Measurements from ENCODE around the gene OTUD7B.

Gene OTUD7B

GRCh38 chr1:149929856-149930255, 80.7 kb downstream of the OTUD7B start:
- ChIA-PET CTCF (interaction anchor here (0.6 to 0.9 kb wide), 2 partner anchors 236 to 257 kb away, joined by 3 read pairs; no protein-coding TSS in a partner anchor), POLR2A (interaction anchor here (2.5 to 2.8 kb wide), 2 partner anchors 9 to 43 kb away, joined by 19 to 30 read pairs; a partner anchor contains a TSS)
- Histone ChIP-seq H3K27ac (ENCODE audit: extremely low read depth, low read depth, low read length) (no peak overlapping the region), H3K9me3 (ENCODE audit: control insufficient read depth, insufficient read depth, low read depth, low read length) (no peaks in the 10 kb centered on the region), H3K4me3 (ENCODE audit: low read depth, low read length) (no peak overlapping the region), H3K4me1 (ENCODE audit: control insufficient read depth, insufficient read depth, low read length) (0 out of 2 replicates have a peak, but pooled peaks cover 2% of the 10 kb centered on the region), H3K36me3 (ENCODE audit: control insufficient read depth in 2 of 2, insufficient read depth in 1 of 2, low read length in 2 of 2) (peaks cover 16 to 66% of the 10 kb centered on the region in 2 experiments)
- no peak for TF ChIP-seq ZNF792 (tag by site-specific recombination; IDR thresholded peaks at IDR 0.05)
- TF ChIP-seq TSHZ1 (tag by site-specific recombination; IDR thresholded peaks at IDR 0.05; ENCODE audit: borderline replicate concordance): no peak
- TF ChIP-seq SCRT1 (tag by site-specific recombination; IDR thresholded peaks at IDR 0.05; ENCODE audit: borderline replicate concordance): no peak
- TF ChIP-seq ZNF692 (tag by site-specific recombination; IDR thresholded peaks at IDR 0.05): no peak
- no peak for TF ChIP-seq ZNF785 (tag by site-specific recombination; IDR thresholded peaks at IDR 0.05)
- no peak for TF ChIP-seq ZNF704 (tag by site-specific recombination; IDR thresholded peaks at IDR 0.05)
- TF ChIP-seq ZNF76 (tag by site-specific recombination; IDR thresholded peaks at IDR 0.05; ENCODE audit: borderline replicate concordance, low read depth): no peak
- TF ChIP-seq ZNF571 (tag by site-specific recombination; IDR thresholded peaks at IDR 0.05): no peak
- no peak for TF ChIP-seq SCRT2 (tag by site-specific recombination; IDR thresholded peaks at IDR 0.05)
- no peak for TF ChIP-seq ZBTB17 (tag by site-specific recombination; IDR thresholded peaks at IDR 0.05)
- no peak for TF ChIP-seq KLF9 (tag by site-specific recombination; IDR thresholded peaks at IDR 0.05; ENCODE audit: low read depth)
- TF ChIP-seq MEIS1 (CRISPR knock-in tag; IDR thresholded peaks at IDR 0.05; ENCODE audit: borderline replicate concordance): no peak
- no peak for TF ChIP-seq SALL2 (tag by site-specific recombination; IDR thresholded peaks at IDR 0.05; ENCODE audit: borderline replicate concordance)
- no peak for TF ChIP-seq BCL11A (tag by site-specific recombination; IDR thresholded peaks at IDR 0.05; ENCODE audit: low read depth)
- TF ChIP-seq ZNF777 (tag by site-specific recombination; IDR thresholded peaks at IDR 0.05; ENCODE audit: borderline replicate concordance): no peak
- no peak for TF ChIP-seq ZSCAN23 (tag by site-specific recombination; IDR thresholded peaks at IDR 0.05)
- no peak for TF ChIP-seq ZSCAN18 (tag by site-specific recombination; IDR thresholded peaks at IDR 0.05)
- TF ChIP-seq ZNF132 (tag by site-specific recombination; IDR thresholded peaks at IDR 0.05; ENCODE audit: borderline replicate concordance): no peak
- no peak for TF ChIP-seq ZEB2 (tag by site-specific recombination; IDR thresholded peaks at IDR 0.05)
